NCI-H1092 treated with DMSO at 0.1 percent for 48 hours (cell line): ENCODE results near the gene SDHA.
A peak's percentile ranks its signal among the peaks of the same experiment; 100 is the strongest.
"Not testable (repeated sequence)": the region's sequence is repeated elsewhere in the genome, so short reads cannot be mapped to it uniquely, and the experiment has no call there.

Experiments used
- DNase-seq: peaks from one replicate; lab custom pipeline; 2025; lab: John Stamatoyannopoulos, UW

SDHA gene

GRCh38 chr5:186091-187041 lies 31.8 kb upstream of the SDHA start:
- no peak for DNase-seq

GRCh38 chr5:187042-187431 lies 31.1 kb upstream of the SDHA start:
- no peak for DNase-seq

GRCh38 chr5:187617-188451 lies 30.3 kb upstream of the SDHA start:
- DNase-seq = no peak

GRCh38 chr5:188488-189481 lies 29.3 kb upstream of the SDHA start:
- peak; percentile 79 for DNase-seq

- DNase-seq = no peak
Observed at GRCh38 chr5:189486-189885, 28.6 kb upstream of the SDHA start.

- DNase-seq = no peak
Observed at GRCh38 chr5:189976-190365, 28.1 kb upstream of the SDHA start.

- no peak for DNase-seq
Observed at GRCh38 chr5:190366-191035, 27.6 kb upstream of the SDHA start.

GRCh38 chr5:191036-191948 lies 26.8 kb upstream of the SDHA start, which contains the start of gene LRRC14B:
Gene LRRC14B (plus strand): TSS chr5:191495. CDS start chr5:191539, 44 bp downstream.
- peak; percentile 32 for DNase-seq

- DNase-seq = no peak
Observed at GRCh38 chr5:191949-192690, 26.0 kb upstream of the SDHA start.

- no peak for DNase-seq
Observed at GRCh38 chr5:192691-192969, 25.5 kb upstream of the SDHA start.

GRCh38 chr5:192970-193831 lies 24.9 kb upstream of the SDHA start:
- no peak for DNase-seq

GRCh38 chr5:194102-194501 lies 24.0 kb upstream of the SDHA start:
- DNase-seq = no peak

GRCh38 chr5:194603-195209 lies 23.4 kb upstream of the SDHA start:
- no peak for DNase-seq

- no peak for DNase-seq
Observed at GRCh38 chr5:195401-196160, 22.5 kb upstream of the SDHA start.

GRCh38 chr5:196350-196749 lies 21.8 kb upstream of the SDHA start:
- no peak for DNase-seq

GRCh38 chr5:197031-197430 lies 21.1 kb upstream of the SDHA start:
- not testable (repeated sequence) for DNase-seq

- DNase-seq = no peak
Observed at GRCh38 chr5:197892-198489, 20.1 kb upstream of the SDHA start.
